Right atrium auricular region (tissue), 2 donors: Measurements from ENCODE around the gene SSC5D. TPM values are rescaled to one million over a fixed set of nuclear protein-coding genes. Genes with fewer than 3 reads are reported as not detected.
A peak's percentile ranks its signal among the peaks of the same experiment; 100 is the strongest.

Experiments
- DNase-seq: peaks from one replicate; pipeline ENCODE4 v3.0.0-alpha.2; 2019; ENCODE audit warnings: low spot score
- H3K27ac ChIP-seq, 2 donors: fragments of 200-600 bp; sonication (generic); 1 replicate in 1 of 2; 2 replicates in 1 of 2; pipeline ENCODE4 v1.5.1; 2016 to 2019
- H3K27me3 ChIP-seq, 2 donors: fragments of 200-600 bp; sonication (generic); one replicate each; pipeline versions ENCODE4 v1.5.1 to v1.6.0; 2017 to 2019
- H3K36me3 ChIP-seq: fragments of 200-600 bp; sonication (generic); one replicate; pipeline ENCODE4 v1.5.1; 2016
- H3K4me1 ChIP-seq, 2 donors: fragments of 200-600 bp; sonication (generic); one replicate each; pipeline versions ENCODE4 v1.5.1 to v1.6.0; 2017 to 2019
- H3K4me3 ChIP-seq, 2 donors: fragments of 200-600 bp; sonication (generic); 1 replicate in 1 of 2; 2 replicates in 1 of 2; pipeline ENCODE4 v1.5.1; 2017 to 2019; ENCODE audit warnings: mild to moderate bottlenecking in 1 of 2, moderate library complexity in 1 of 2
- H3K9me3 ChIP-seq, 2 donors: fragments of 200-600 bp; sonication (generic); one replicate each; pipeline ENCODE4 v1.5.1; 2019
- total RNA-seq, 2 donors: library from RNA; depleted of rRNA; stranded (reverse); fragments of >200 nt; gene quantifications; one replicate each; pipeline ENCODE4 v1.1.0, GENCODE V29; 2016
- TF ChIP-seq, protein P1 (sequence below), 2 donors: fragments of 200-600 bp; sonication (generic); IDR thresholded peaks; one replicate each; pipeline ENCODE4 v1.5.1; 2019; ENCODE audit warnings: antibody characterized with exemption in 2 of 2

Gene SSC5D
- total RNA-seq, 2 donors from 2014 or later, result 3.3 to 6.7 TPM

DNA sequence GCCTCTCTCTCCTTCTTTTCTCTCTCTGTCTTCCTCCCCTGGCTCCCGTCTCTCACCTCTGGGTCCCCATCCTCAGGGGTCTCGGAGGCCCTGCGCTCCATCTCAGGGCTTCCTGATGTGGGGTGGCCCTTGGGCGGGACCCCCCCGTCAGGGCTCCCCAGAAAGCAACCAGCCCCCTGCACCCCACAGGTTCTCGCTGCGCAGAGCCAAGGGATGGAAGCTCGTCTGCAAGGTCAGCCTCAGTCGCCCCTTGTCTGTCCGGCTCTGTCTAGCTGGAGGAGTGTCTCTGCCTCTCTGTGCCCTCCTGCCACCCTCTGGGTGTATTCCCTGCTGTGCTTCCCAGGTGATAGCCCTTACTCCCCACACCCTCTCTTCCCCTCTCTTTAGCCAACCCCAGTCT is 57.2 kb downstream of the SSC5D start, which contains the start of gene SBK3:
Gene SBK3, minus strand, starts transcription at position 101 of the 400 bp plus-strand sequence. Its CDS starts 0 bp downstream, at position 101.
- peak within 1 kb of the TSS; percentile 84 to 99 for H3K27ac ChIP-seq
- H3K4me3 ChIP-seq, result peak within 1 kb of the TSS; percentile 45 to 51
- H3K27me3 ChIP-seq, result no peaks in the 10 kb centered on the region
- peaks cover 0 to 46% of the 10 kb centered on the region in 2 donors for H3K4me1 ChIP-seq
- TF ChIP-seq, protein P1, sequence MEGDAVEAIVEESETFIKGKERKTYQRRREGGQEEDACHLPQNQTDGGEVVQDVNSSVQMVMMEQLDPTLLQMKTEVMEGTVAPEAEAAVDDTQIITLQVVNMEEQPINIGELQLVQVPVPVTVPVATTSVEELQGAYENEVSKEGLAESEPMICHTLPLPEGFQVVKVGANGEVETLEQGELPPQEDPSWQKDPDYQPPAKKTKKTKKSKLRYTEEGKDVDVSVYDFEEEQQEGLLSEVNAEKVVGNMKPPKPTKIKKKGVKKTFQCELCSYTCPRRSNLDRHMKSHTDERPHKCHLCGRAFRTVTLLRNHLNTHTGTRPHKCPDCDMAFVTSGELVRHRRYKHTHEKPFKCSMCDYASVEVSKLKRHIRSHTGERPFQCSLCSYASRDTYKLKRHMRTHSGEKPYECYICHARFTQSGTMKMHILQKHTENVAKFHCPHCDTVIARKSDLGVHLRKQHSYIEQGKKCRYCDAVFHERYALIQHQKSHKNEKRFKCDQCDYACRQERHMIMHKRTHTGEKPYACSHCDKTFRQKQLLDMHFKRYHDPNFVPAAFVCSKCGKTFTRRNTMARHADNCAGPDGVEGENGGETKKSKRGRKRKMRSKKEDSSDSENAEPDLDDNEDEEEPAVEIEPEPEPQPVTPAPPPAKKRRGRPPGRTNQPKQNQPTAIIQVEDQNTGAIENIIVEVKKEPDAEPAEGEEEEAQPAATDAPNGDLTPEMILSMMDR (IDR thresholded peaks at IDR 0.05), result no peak
- no peaks in the 10 kb centered on the region for H3K36me3 ChIP-seq
- no peak for DNase-seq
- H3K9me3 ChIP-seq, result no peaks in the 10 kb centered on the region

DNA sequence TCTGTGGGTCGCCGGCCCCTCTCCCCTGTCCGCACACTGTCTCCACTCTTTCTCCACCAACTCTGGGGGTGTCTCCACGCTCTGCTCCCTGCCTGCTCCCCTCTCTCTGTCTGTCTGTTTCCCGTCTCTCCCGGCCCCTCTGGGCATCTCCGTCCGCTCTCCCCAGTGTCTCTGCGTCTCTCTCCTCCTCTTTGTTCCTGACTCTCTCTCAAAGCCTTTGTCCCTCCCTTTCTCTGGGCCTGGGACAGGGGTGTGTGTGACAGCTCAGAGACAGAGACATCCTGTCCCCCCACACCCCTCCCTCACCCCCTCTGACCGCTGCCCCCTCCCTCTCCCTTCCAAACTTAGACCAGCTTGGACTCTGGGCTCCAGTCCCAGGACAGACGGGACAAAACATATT is 57.8 kb downstream of the SSC5D start:
- Histone ChIP-seq H3K36me3 (no peaks in the 10 kb centered on the region), H3K4me1 (peaks cover 0 to 46% of the 10 kb centered on the region in 2 donors), H3K27ac (peak overlapping the region; percentile 84 to 99), H3K9me3 (no peaks in the 10 kb centered on the region), H3K27me3 (no peaks in the 10 kb centered on the region), H3K4me3 (peak overlapping the region; percentile 45 to 51)
- TF ChIP-seq, protein P1 (IDR thresholded peaks at IDR 0.05), result no peak
- DNase-seq, result no peak

DNA sequence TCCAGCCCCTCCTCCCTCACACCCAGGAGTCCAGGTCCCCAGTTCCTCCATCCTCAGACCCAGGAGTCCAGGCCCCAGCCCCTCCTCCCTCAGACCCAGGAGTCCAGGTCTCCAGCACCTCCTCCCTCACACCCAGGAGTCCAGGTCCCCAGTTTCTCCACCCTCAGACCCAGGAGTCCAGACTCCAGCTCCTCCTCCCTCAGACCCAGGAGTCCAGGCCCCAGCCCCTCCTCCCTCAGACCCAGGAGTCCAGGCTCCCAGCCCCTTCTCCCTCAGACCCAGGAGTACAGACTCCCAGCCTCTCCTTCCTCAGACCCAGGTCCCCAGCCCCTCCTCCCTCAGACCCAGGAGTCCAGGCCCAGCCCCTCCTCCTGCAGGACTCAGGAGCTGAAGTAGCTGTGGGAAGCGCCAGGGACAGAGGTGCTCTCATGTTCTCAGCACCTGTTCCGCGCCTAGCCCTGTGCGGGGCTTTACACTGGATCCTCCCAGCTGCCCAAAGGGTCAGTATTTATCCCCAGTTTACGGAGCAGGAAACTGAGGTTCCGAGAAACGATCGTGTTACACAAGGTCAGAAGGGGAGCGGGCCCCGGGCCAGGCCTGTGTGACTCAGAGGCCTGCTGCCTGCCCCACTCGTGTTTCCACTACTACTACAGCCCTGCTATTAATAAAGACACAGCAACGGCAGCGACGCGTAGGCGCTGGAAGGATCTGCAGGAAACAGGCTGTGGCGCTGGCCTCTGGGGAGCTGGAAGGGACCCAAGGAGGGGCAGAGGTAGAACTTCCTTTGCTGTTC is 58.8 kb downstream of the SSC5D start:
- TF ChIP-seq, protein P1 (IDR thresholded peaks at IDR 0.05), result no peak
- Histone ChIP-seq H3K9me3 (no peaks in the 10 kb centered on the region), H3K27me3 (no peaks in the 10 kb centered on the region), H3K36me3 (no peaks in the 10 kb centered on the region), H3K27ac (peak overlapping the region; percentile 84 to 99), H3K4me3 (no peak overlapping the region), H3K4me1 (peaks cover 0 to 46% of the 10 kb centered on the region in 2 donors)
- peak; percentile 91 for DNase-seq

DNA sequence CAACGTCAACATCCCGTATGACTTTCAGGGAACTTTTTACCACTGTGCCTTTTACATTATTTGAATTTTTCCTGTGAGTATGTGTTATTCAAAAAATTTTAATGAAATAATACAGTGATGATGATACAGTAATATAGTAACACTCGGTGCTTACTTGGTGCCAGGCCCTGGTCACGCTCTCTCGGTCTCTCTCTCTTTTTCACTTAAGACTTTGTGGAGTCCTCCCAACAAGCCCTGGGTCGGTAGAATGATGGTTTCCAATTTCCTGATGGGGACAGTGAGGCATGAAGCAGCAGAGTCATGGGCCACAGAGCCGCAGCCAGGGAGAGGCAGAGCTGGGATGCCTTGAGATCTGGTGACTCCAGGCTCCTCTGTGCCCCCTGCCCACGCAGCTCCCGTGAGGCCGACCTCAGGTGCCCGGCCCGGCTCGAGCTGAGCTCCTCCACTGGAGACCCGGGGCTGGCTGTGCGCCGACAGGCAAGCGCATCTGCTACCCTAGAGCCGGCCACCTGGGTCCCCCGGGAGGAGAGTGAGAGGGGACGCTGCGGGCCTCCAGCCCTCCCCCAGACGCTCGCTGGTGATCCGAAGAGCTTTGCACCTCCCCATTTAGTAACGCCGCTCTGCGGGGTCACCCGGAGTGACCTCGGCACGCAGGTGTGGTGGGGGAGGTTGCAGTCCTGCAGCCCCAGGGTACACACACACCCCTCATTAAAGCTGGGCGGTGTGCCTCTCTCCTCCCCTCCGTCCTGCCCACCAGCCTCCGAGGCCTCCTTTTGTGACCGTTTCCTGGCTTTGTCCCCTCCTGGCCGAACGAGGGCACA is 61.5 kb downstream of the SSC5D start:
- peak overlapping the region; percentile 84 to 99 for H3K27ac ChIP-seq
- peaks cover 0 to 43% of the 10 kb centered on the region in 2 donors for H3K4me1 ChIP-seq
- TF ChIP-seq, protein P1 (IDR thresholded peaks at IDR 0.05), result no peak
- DNase-seq, result no peak
- no peaks in the 10 kb centered on the region for H3K9me3 ChIP-seq
- H3K4me3 ChIP-seq, result peak overlapping the region; percentile 19 to 31
- H3K27me3 ChIP-seq, result no peaks in the 10 kb centered on the region
- no peaks in the 10 kb centered on the region for H3K36me3 ChIP-seq

DNA sequence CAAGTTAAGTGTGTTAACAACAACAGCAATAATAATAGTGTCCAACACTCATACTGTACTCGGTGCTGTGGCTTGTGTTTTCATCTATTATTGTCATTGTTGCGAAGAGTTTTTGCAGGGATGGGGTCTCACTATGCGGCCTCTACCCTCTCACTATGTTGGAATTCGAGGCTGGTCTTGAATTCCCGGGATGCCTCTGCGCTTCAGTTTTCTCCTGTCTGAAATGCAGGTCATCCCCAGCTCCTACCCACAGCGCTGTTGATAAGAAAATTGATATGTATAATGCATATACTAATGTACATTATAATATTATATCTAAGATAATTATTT is 62.0 kb downstream of the SSC5D start:
- TF ChIP-seq, protein P1 (IDR thresholded peaks at IDR 0.05), result no peak
- no peaks in the 10 kb centered on the region for H3K9me3 ChIP-seq
- H3K36me3 ChIP-seq, result no peaks in the 10 kb centered on the region
- H3K4me1 ChIP-seq, result peaks cover 0 to 40% of the 10 kb centered on the region in 2 donors
- H3K27ac ChIP-seq, result peak overlapping the region; percentile 84 to 99
- H3K27me3 ChIP-seq, result no peaks in the 10 kb centered on the region
- no peak for DNase-seq
- peak overlapping the region in 1 of 2 donors; percentile 31 for H3K4me3 ChIP-seq
